Kidney (tissue), 14 donors: ENCODE results near the gene S1PR3. TPM values are rescaled to one million over a fixed set of nuclear protein-coding genes. Genes with fewer than 3 reads are reported as not detected.

ENCODE experiments used
- DNase-seq, 5 donors: peaks; one replicate each; pipeline ENCODE4 v3.0.0-alpha.2; 2013 to 2020
- FAIRE-seq: peaks from 2 replicates; lab custom pipeline; 2012; peaks lifted over from hg19 to GRCh38; lab: Jason Lieb, UNC
- H3K27ac ChIP-seq, 2 donors: one replicate each; pipeline ENCODE4 v1.7.0; 2013; ENCODE audit warnings: low read depth in 2 of 2, low read length in 2 of 2, inconsistent platforms in 1 of 2
- H3K27me3 ChIP-seq: one replicate; pipeline ENCODE4 v1.7.1; 2013; ENCODE audit warnings: low read length, inconsistent platforms; ENCODE audit not compliant: control insufficient read depth, insufficient read depth
- H3K36me3 ChIP-seq, 3 donors: one replicate each; pipeline versions ENCODE4 v1.7.0 to v1.7.1; 2013; ENCODE audit warnings: low read length in 3 of 3, control low read depth in 1 of 3, inconsistent platforms in 1 of 3; ENCODE audit not compliant: insufficient read depth in 3 of 3, control insufficient read depth in 2 of 3
- H3K4me1 ChIP-seq, 3 donors: one replicate each; pipeline versions ENCODE4 v1.7.0 to v1.7.1; 2013; ENCODE audit warnings: low read length in 3 of 3, inconsistent platforms in 1 of 3, low read depth in 1 of 3; ENCODE audit not compliant: control insufficient read depth in 2 of 3, insufficient read depth in 2 of 3
- H3K4me3 ChIP-seq, 3 donors: one replicate each; pipeline versions ENCODE4 v1.7.0 to v1.8.1; 2013; ENCODE audit warnings: low read length in 3 of 3, control low read depth in 1 of 3, inconsistent platforms in 1 of 3
- H3K9ac ChIP-seq, 3 donors: one replicate each; pipeline versions ENCODE4 v1.7.0 to v1.7.1; 2013; ENCODE audit warnings: low read length in 3 of 3, control low read depth in 1 of 3, inconsistent platforms in 1 of 3
- H3K9me3 ChIP-seq, 3 donors: one replicate each; pipeline versions ENCODE4 v1.7.0 to v1.7.1; 2013; ENCODE audit warnings: low read length in 3 of 3, control low read depth in 1 of 3, inconsistent platforms in 1 of 3; ENCODE audit not compliant: control insufficient read depth in 2 of 3, insufficient read depth in 1 of 3
- intact Hi-C: fragments of 100-400 bp; cut with DNase I; formaldehyde crosslinking; loops from one replicate; pipeline ENCODE4 v1.11.1; 2022
- polyA plus RNA-seq: library from polyadenylated mRNA; stranded (reverse); fragments of 350-450 nt; fragmentation: Illumina TruSeq; extraction: RNeasy Lipid Tissue Mini Kit (QIAGEN cat#74804); gene quantifications from one replicate; pipeline ENCODE4 v1.2.3, GENCODE V29; 2014; ENCODE audit warnings: low read depth, low replicate concordance; ENCODE audit not compliant: insufficient read depth
- total RNA-seq: library from RNA; stranded (reverse); fragmentation: NEBNext Ultra II Directional; extraction: Animal tissue kit (Norgen Biotek cat#: 25700); gene quantifications from one replicate; pipeline ENCODE4 v1.2.1, GENCODE V29; 2021
- TF ChIP-seq, protein P1 (sequence below): IDR thresholded peaks from 3 replicates; pipeline ENCODE4 v1.5.1; 2012; ENCODE audit warnings: mild to moderate bottlenecking, moderate library complexity, borderline replicate concordance; ENCODE audit not compliant: insufficient read depth; ENCODE audit errors: extremely low read depth
- donor health status: control.
- donor health status: control.
- donor health status: control.
- donor health status: control.
- donor health status: control.
- donor health status: DM: yes; HTN: yes; CAD: no.
- donor health status: Normal renal cell carcinoma (clear cell type).

S1PR3 gene
- total and polyA plus RNA-seq, 2 donors from 2014 or later = 12.4 to 36.4 TPM

DNA sequence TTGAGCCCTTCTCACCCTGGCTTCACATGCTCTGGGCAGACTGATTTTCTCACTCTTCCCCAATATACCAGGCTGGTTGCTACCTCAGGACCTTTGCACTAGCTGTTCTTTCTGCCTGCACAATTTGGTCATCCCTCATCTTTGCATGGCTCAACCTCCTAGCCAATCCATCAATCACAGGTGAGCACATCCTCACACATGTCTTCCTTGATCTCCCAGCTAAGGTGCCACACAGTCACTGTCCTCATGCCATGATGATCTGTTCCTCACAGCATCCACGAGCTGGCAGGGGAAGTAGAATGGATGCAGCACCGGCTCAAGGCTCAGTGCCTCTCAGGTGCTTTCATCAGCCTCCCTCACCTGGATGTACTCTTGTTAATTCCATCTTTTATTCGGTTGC lies 30.6 kb upstream of the S1PR3 start:
- Histone ChIP-seq H3K27ac (no peak overlapping the region), H3K4me1 (no peaks in the 10 kb centered on the region), H3K36me3 (no peaks in the 10 kb centered on the region), H3K27me3 (no peaks in the 10 kb centered on the region), H3K9me3 (no peaks in the 10 kb centered on the region), H3K4me3 (no peak overlapping the region), H3K9ac (no peak overlapping the region)
- no peak for DNase-seq
- TF ChIP-seq, protein P1, sequence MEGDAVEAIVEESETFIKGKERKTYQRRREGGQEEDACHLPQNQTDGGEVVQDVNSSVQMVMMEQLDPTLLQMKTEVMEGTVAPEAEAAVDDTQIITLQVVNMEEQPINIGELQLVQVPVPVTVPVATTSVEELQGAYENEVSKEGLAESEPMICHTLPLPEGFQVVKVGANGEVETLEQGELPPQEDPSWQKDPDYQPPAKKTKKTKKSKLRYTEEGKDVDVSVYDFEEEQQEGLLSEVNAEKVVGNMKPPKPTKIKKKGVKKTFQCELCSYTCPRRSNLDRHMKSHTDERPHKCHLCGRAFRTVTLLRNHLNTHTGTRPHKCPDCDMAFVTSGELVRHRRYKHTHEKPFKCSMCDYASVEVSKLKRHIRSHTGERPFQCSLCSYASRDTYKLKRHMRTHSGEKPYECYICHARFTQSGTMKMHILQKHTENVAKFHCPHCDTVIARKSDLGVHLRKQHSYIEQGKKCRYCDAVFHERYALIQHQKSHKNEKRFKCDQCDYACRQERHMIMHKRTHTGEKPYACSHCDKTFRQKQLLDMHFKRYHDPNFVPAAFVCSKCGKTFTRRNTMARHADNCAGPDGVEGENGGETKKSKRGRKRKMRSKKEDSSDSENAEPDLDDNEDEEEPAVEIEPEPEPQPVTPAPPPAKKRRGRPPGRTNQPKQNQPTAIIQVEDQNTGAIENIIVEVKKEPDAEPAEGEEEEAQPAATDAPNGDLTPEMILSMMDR = no peak
- FAIRE-seq = no peak
- intact Hi-C loops = no loop called here

DNA sequence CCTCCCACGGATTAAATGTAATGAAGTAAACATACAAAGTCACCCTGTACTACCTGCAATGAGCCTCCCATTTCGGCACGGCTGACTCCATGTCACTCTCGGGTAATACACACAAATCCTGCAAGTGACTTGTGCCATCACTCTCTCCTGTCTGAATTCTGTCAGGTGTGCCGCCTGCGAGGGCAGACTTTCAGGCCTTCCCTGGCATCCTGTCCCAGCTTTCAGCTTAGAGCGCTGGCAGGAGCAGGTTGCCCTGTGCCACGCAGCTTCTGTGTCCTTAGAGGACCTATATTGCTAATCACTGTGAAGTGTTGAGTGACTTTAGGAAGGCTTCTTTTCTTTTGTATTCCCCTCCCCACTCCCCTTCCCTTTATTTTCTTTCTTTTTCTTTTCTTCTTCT lies 25.8 kb upstream of the S1PR3 start:
- FAIRE-seq (no peak), DNase-seq (peak in 2 of 5 donors; percentile 32 to 38)
- H3K36me3 ChIP-seq = no peaks in the 10 kb centered on the region
- no peaks in the 10 kb centered on the region for H3K4me1 ChIP-seq
- intact Hi-C loops = no loop called here
- no peaks in the 10 kb centered on the region for H3K27me3 ChIP-seq
- H3K9ac ChIP-seq = no peak overlapping the region
- no peak overlapping the region for H3K27ac ChIP-seq
- H3K4me3 ChIP-seq = no peak overlapping the region
- TF ChIP-seq, protein P1 = no peak
- H3K9me3 ChIP-seq = no peaks in the 10 kb centered on the region

DNA sequence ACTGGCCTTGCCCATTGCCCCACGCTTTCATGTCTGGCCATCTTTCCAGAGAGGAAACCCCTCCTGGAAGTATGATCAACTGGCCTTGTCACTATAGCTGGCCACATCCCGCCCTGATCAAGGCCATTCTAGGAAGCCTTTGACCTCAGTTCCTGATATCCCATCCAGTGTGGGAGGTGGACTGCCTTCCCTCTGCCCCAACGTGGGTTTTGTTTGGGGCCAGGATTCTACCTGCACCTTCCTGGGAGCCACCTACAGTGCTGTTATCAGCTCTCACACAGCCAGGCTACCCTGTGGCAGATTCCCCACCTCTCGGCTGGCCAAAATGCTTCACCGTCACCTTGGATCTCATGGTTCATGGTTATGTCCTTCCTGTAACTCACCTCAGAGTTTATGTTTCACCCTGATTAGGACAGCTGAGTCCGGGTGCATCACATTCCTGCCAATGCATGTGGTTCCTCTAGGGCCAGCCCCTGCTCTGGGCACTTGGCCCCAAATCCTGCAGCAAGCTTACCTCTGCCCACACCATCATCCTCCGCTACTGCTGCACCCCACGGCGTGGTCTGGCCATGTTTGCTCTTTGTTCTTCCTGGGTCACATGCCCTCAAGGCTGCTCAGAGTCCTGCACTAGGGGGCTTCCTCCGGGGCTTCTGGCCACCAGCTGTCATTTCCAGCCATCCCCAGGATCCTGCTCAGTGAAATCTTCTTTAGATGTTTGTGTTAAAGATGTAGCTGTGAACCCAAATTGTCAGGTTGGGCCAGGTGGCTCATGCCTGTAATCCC lies 24.2 kb upstream of the S1PR3 start:
- TF ChIP-seq, protein P1 = no peak
- H3K27ac ChIP-seq = no peak overlapping the region
- no peak overlapping the region for H3K9ac ChIP-seq
- H3K9me3 ChIP-seq = no peaks in the 10 kb centered on the region
- H3K27me3 ChIP-seq = no peaks in the 10 kb centered on the region
- no peak for DNase-seq
- no peak for FAIRE-seq
- intact Hi-C loops = no loop called here
- H3K36me3 ChIP-seq = no peaks in the 10 kb centered on the region
- H3K4me3 ChIP-seq = no peak overlapping the region
- H3K4me1 ChIP-seq = no peaks in the 10 kb centered on the region

DNA sequence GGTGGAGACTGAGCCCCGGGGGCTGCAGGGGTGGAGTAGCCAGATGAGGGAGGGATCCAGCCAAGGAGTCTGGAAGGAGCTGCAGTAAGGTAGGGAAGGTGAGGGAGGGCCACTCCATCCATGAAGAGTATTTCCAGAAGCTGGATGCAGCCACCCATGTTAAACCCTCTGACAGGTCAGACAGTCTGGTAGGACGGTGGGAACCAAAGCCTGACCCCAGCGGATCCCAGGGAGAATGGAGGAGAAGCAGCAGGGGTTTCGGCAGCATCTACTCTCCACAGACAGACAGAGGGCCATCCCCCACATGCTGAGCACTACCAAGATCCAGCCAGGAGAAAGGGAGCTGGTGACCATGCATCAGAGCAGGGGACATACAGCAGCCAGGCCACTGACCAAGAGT lies 22.5 kb upstream of the S1PR3 start:
- FAIRE-seq = no peak
- TF ChIP-seq, protein P1 = no peak
- Histone ChIP-seq H3K4me1 (no peaks in the 10 kb centered on the region), H3K27ac (no peak overlapping the region), H3K36me3 (no peaks in the 10 kb centered on the region), H3K9ac (no peak overlapping the region), H3K9me3 (peaks cover 0 to 1% (median 0%) of the 10 kb centered on the region in 3 donors), H3K4me3 (no peak overlapping the region), H3K27me3 (no peaks in the 10 kb centered on the region)
- intact Hi-C loops = no loop called here
- no peak for DNase-seq
